H1 (cell line): Measurements from ENCODE around the gene CNN3. TPM values are rescaled to one million over a fixed set of nuclear protein-coding genes. Genes with fewer than 3 reads are reported as not detected.

Source experiments
- CTCF ChIA-PET: fragments of 300-600 bp; sonication (Branson Sonifier 250); formaldehyde crosslinking; loops from one replicate; lab custom pipeline; 2021; ENCODE audit not compliant: partially characterized antibody; lab: Charles Lee
- POLR2A ChIA-PET: fragments of 300-600 bp; sonication (Branson Sonifier 250); formaldehyde crosslinking; loops from one replicate; lab custom pipeline; 2021; ENCODE audit warnings: inconsistent platforms; ENCODE audit not compliant: partially characterized antibody; lab: Charles Lee
- DNase-seq, 2 experiments: peaks; one replicate each; pipeline versions ENCODE4 v3.0.0 to v3.0.0-alpha.2; 2010 to 2022; ENCODE audit warnings: low spot score in 2 of 2, low read depth in 1 of 2, mixed read lengths in 1 of 2
- FAIRE-seq: peaks from 2 replicates; lab custom pipeline; 2011; peaks lifted over from hg19 to GRCh38; lab: Jason Lieb, UNC
- H2AFZ ChIP-seq: 2 replicates; pipeline ENCODE4 v1.8.1; 2012; ENCODE audit warnings: low read length, inconsistent platforms
- H2AK5ac ChIP-seq: 2 replicates; pipeline ENCODE4 v1.6.1; 2013; ENCODE audit warnings: low read depth, low read length
- H2BK120ac ChIP-seq: replicated peaks from 2 replicates; pipeline ENCODE3; 2013; ENCODE audit warnings: low read depth, low read length, inconsistent platforms
- H2BK12ac ChIP-seq: 2 replicates; pipeline ENCODE4 v1.6.1; 2013; ENCODE audit warnings: low read depth, low read length
- H2BK15ac ChIP-seq: 2 replicates; pipeline ENCODE4 v1.6.1; 2013; ENCODE audit warnings: low read length
- H2BK20ac ChIP-seq: 2 replicates; pipeline ENCODE4 v1.6.1; 2013; ENCODE audit warnings: low read length
- H2BK5ac ChIP-seq: 2 replicates; pipeline ENCODE4 v1.6.1; 2013; ENCODE audit warnings: low read depth, low read length
- H3K14ac ChIP-seq: 2 replicates; pipeline ENCODE4 v1.6.1; 2013; ENCODE audit warnings: inconsistent platforms; ENCODE audit not compliant: insufficient read length
- H3K18ac ChIP-seq: 2 replicates; pipeline ENCODE4 v1.6.1; 2013; ENCODE audit warnings: low read length; ENCODE audit errors: extremely low read depth
- H3K23ac ChIP-seq: 2 replicates; pipeline ENCODE4 v1.6.1; 2013; ENCODE audit warnings: inconsistent platforms; ENCODE audit not compliant: insufficient read length
- H3K23me2 ChIP-seq: 2 replicates; pipeline ENCODE4 v1.6.1; 2013; ENCODE audit warnings: low read depth, low read length
- H3K27ac ChIP-seq: 2 replicates; pipeline ENCODE4 v1.6.1; 2011; ENCODE audit warnings: low read depth, low read length, inconsistent platforms
- H3K27me3 ChIP-seq, 4 experiments: replicated peaks in 1 of 4; 1 replicate in 1 of 4; 2 replicates in 3 of 4; pipeline versions ENCODE4 v1.6.1 to v1.8.1; 2011 to 2013; ENCODE audit warnings: low read length in 3 of 4, mild to moderate bottlenecking in 3 of 4, inconsistent platforms in 2 of 4, mixed read lengths in 2 of 4, moderate library complexity in 1 of 4; ENCODE audit not compliant: control insufficient read depth in 3 of 4, insufficient read depth in 3 of 4; ENCODE audit errors: extremely low read depth in 1 of 4
- H3K36me3 ChIP-seq, 4 experiments: 2 replicates each; pipeline versions ENCODE4 v1.6.1 to v1.8.1; 2011 to 2013; ENCODE audit warnings: mild to moderate bottlenecking in 4 of 4, low read length in 3 of 4, moderate library complexity in 2 of 4, control low read depth in 1 of 4, inconsistent platforms in 1 of 4; ENCODE audit not compliant: insufficient read depth in 4 of 4, control insufficient read depth in 2 of 4
- H3K4ac ChIP-seq: replicated peaks from 2 replicates; pipeline ENCODE3; 2013; ENCODE audit warnings: low read length, low read depth, mixed read lengths, inconsistent platforms; ENCODE audit not compliant: insufficient read length
- H3K4me1 ChIP-seq, 4 experiments: replicated peaks in 1 of 4; 1 replicate in 1 of 4; 2 replicates in 3 of 4; pipeline versions ENCODE4 v1.6.1 to v1.8.1; 2011 to 2013; ENCODE audit warnings: low read length in 3 of 4, inconsistent platforms in 2 of 4, mixed read lengths in 1 of 4; ENCODE audit not compliant: insufficient read depth in 4 of 4, control insufficient read depth in 3 of 4
- H3K4me2 ChIP-seq, 2 experiments: 2 replicates each; pipeline versions ENCODE4 v1.6.1 to v1.8.1; 2011 to 2013; ENCODE audit warnings: low read depth in 2 of 2, low read length in 2 of 2, control low read depth in 1 of 2, inconsistent platforms in 1 of 2, mild to moderate bottlenecking in 1 of 2; ENCODE audit not compliant: insufficient read depth in 1 of 2
- H3K4me3 ChIP-seq, 4 experiments: fragments of 200-600, 300-600 bp in 1 of 4; sonication (generic), shearing (Covaris generic), sonication (Bioruptor Twin) in 1 of 4; 2 replicates each; pipeline versions ENCODE4 v1.5.1 to v1.8.1; 2011 to 2016; ENCODE audit warnings: low read length in 4 of 4, low read depth in 3 of 4, control low read depth in 2 of 4, inconsistent platforms in 2 of 4, mild to moderate bottlenecking in 2 of 4, mixed read lengths in 1 of 4, moderate library complexity in 1 of 4; ENCODE audit not compliant: insufficient read depth in 2 of 4; ENCODE audit errors: extremely low read depth in 1 of 4
- H3K56ac ChIP-seq: replicated peaks from 2 replicates; pipeline ENCODE3; 2013; ENCODE audit warnings: low read depth, mild to moderate bottlenecking, mixed read lengths, low read length, inconsistent platforms; ENCODE audit not compliant: insufficient read length
- H3K79me1 ChIP-seq: 2 replicates; pipeline ENCODE4 v1.6.1; 2013; ENCODE audit warnings: low read depth, low read length, control low read depth
- H3K79me2 ChIP-seq, 2 experiments: 2 replicates each; pipeline versions ENCODE4 v1.6.1 to v1.8.1; 2012 to 2013; ENCODE audit warnings: low read length in 2 of 2, mild to moderate bottlenecking in 2 of 2, inconsistent platforms in 1 of 2; ENCODE audit not compliant: insufficient read depth in 2 of 2, control insufficient read depth in 1 of 2
- H3K9ac ChIP-seq, 4 experiments: replicated peaks in 1 of 4; 1 replicate in 1 of 4; 2 replicates in 3 of 4; pipeline versions ENCODE4 v1.6.1 to v1.8.1; 2011 to 2013; ENCODE audit warnings: low read depth in 3 of 4, low read length in 3 of 4, control low read depth in 2 of 4, mild to moderate bottlenecking in 2 of 4, moderate library complexity in 2 of 4, inconsistent platforms in 1 of 4; ENCODE audit errors: extremely low read depth in 1 of 4
- H3K9me3 ChIP-seq, 2 experiments: 2 replicates each; pipeline versions ENCODE4 v1.6.1 to v1.8.1; 2012 to 2013; ENCODE audit warnings: mild to moderate bottlenecking in 2 of 2, moderate library complexity in 2 of 2, control low read depth in 1 of 2, inconsistent platforms in 1 of 2, low read depth in 1 of 2, low read length in 1 of 2, mixed read lengths in 1 of 2; ENCODE audit not compliant: insufficient read depth in 2 of 2
- H4K20me1 ChIP-seq, 2 experiments: replicated peaks in 1 of 2; 2 replicates each; pipeline versions ENCODE3 to v1.8.1; 2011 to 2013; ENCODE audit warnings: inconsistent platforms in 2 of 2, low read length in 2 of 2, mild to moderate bottlenecking in 1 of 2; ENCODE audit not compliant: insufficient read depth in 2 of 2, control insufficient read depth in 1 of 2
- H4K5ac ChIP-seq: 2 replicates; pipeline ENCODE4 v1.6.1; 2013; ENCODE audit warnings: low read length, low read depth, mixed read lengths, inconsistent platforms; ENCODE audit not compliant: insufficient read length
- H4K8ac ChIP-seq: 2 replicates; pipeline ENCODE4 v1.8.0; 2013; ENCODE audit warnings: mild to moderate bottlenecking, moderate library complexity, low read length, inconsistent platforms; ENCODE audit not compliant: insufficient read depth; ENCODE audit errors: extremely low read depth
- H4K91ac ChIP-seq: replicated peaks from 2 replicates; pipeline ENCODE3; 2013; ENCODE audit warnings: low read length, mixed read lengths, inconsistent platforms; ENCODE audit not compliant: insufficient read length
- FOSL1 ChIP-seq: IDR thresholded peaks from 2 replicates; pipeline ENCODE4 v1.6.1; 2011; ENCODE audit warnings: mild to moderate bottlenecking, low read depth, low read length, moderate library complexity; ENCODE audit not compliant: insufficient read depth
- KDM4A ChIP-seq: IDR thresholded peaks from one replicate; pipeline ENCODE4 v1.7.1; 2012; ENCODE audit warnings: low read depth, mild to moderate bottlenecking, moderate library complexity, low read length, inconsistent platforms; ENCODE audit not compliant: severe bottlenecking
- NRF1 ChIP-seq: IDR thresholded peaks from 2 replicates; pipeline ENCODE4 v1.6.1; 2011; ENCODE audit warnings: mild to moderate bottlenecking, low read depth, low read length, improper control_type of control experiment
- RAD21 ChIP-seq, 2 experiments: IDR thresholded peaks in 1 of 2; conservative IDR thresholded peaks in 1 of 2; 2 replicates each; pipeline ENCODE4 v1.6.1; 2011; ENCODE audit warnings: low read depth in 2 of 2, low read length in 2 of 2, improper control_type of control experiment in 1 of 2, inconsistent platforms in 1 of 2, mild to moderate bottlenecking in 1 of 2, moderate library complexity in 1 of 2
- SUZ12 ChIP-seq: fragments of 200-600 bp; sonication (generic); IDR thresholded peaks from 2 replicates; pipeline ENCODE4 v1.6.1; 2012; ENCODE audit warnings: mild to moderate bottlenecking, inconsistent platforms, low read length, moderate library complexity, mixed read lengths
- TBP ChIP-seq: IDR thresholded peaks from 2 replicates; pipeline ENCODE4 v1.6.1; 2011; ENCODE audit warnings: low read depth, low read length, improper control_type of control experiment
- YY1 ChIP-seq: IDR thresholded peaks from 2 replicates; pipeline ENCODE4 v1.6.1; 2011; ENCODE audit warnings: low read depth, mild to moderate bottlenecking, low read length
- WGBS, 2 experiments: shearing (Covaris generic) in 1 of 2; methylation state at CpG; one replicate each; pipeline versions ENCODE4 v1.1.6 to v1.1.7; 2013 to 2015; ENCODE audit warnings: low lambda C conversion rate in 2 of 2, mixed read lengths in 2 of 2, inconsistent platforms in 1 of 2, low coverage in 1 of 2, missing lambda C conversion rate in 1 of 2; ENCODE audit not compliant: insufficient replicate concordance in 2 of 2, insufficient coverage in 1 of 2, insufficient read length in 1 of 2; ENCODE audit errors: extremely low coverage in 1 of 2, missing lambda C conversion rate in 1 of 2; 5-methylcytosine and 5-hydroxymethylcytosine counted together
- polyA plus RNA-seq, 7 experiments: library from polyadenylated mRNA; depleted of rRNA in 3 of 7; stranded (reverse) in 5 of 7; unstranded in 2 of 7; fragments of >200 nt in 5 of 7; fragments of 200-250 nt in 2 of 7; gene quantifications; 1 replicate in 5 of 7; 2 replicates in 1 of 7; 4 replicates in 1 of 7; pipeline versions ENCODE4 v1.2.1 to v1.2.3, GENCODE V29; 2011 to 2013; ENCODE audit warnings: missing spikeins in 2 of 7, mixed read lengths in 2 of 7
- total RNA-seq: library from RNA; stranded (reverse); fragmentation: NEBNext Ultra II Directional; extraction: Animal tissue kit (Norgen Biotek cat#: 25700); gene quantifications from 2 replicates; pipeline ENCODE4 v1.2.1, GENCODE V29; 2021
- TF ChIP-seq, protein P1 (sequence below): IDR thresholded peaks from 2 replicates; pipeline ENCODE4 v1.6.1; 2012; ENCODE audit warnings: low read length, inconsistent platforms
- TF ChIP-seq, protein P2 (sequence below): IDR thresholded peaks from 2 replicates; pipeline ENCODE4 v1.6.1; 2011; ENCODE audit warnings: low read depth, mild to moderate bottlenecking, low read length; ENCODE audit not compliant: insufficient read depth

The CNN3 gene
- total and polyA plus RNA-seq, 2 of the 8 experiments (the other 6 are each of a cell fraction or from before 2014, with no cell fraction given), result 134 to 266 TPM

DNA sequence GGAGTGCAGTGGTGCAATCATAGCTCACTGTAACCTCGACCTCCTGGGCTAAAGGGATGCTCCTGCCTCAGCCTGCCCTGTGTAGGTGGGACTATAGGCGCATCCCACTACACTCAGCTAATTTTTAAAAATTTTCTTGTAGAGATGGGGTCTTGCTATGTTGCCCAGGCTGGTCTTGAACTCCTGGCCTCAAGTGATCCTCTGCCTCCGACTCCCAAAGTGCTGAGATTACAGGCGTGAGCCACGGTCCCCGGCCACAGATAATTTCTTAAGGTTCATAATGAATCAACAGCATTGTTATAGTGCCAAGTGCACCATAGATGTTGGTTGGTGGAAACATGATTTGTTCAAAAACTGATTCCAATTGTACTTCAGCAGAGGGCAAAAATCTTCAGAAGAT is 42.2 kb upstream of the CNN3 start:
- Histone ChIP-seq H3K27ac (no peak overlapping the region), H4K8ac (no peak overlapping the region), H2BK15ac (no peak overlapping the region), H3K56ac (no peak overlapping the region), H3K79me1 (no peaks in the 10 kb centered on the region), H3K79me2 (no peaks in the 10 kb centered on the region), H3K23ac (no peak overlapping the region), H4K5ac (no peak overlapping the region), H2BK5ac (no peak overlapping the region), H3K23me2 (no peaks in the 10 kb centered on the region), H3K18ac (no peak overlapping the region), H3K14ac (no peak overlapping the region), H3K36me3 (no peaks in the 10 kb centered on the region), H2BK20ac (no peak overlapping the region), H3K4me1 (peaks cover 0 to 4% (median 3%) of the 10 kb centered on the region in 4 experiments; a peak in 4 of 7 replicates), H3K9me3 (no peaks in the 10 kb centered on the region), H2BK12ac (no peak overlapping the region), H3K9ac (no peak overlapping the region), H3K4me3 (no peak overlapping the region), H2BK120ac (no peak overlapping the region), H2AFZ (no peak overlapping the region), H3K4ac (no peak overlapping the region), H4K91ac (no peak overlapping the region), H3K4me2 (no peak overlapping the region), H3K27me3 (no peaks in the 10 kb centered on the region), H4K20me1 (no peaks in the 10 kb centered on the region), H2AK5ac (no peak overlapping the region)
- CTCF ChIA-PET, result interaction anchor here (0.6 to 1.5 kb wide), 2 partner anchors 8 to 15 kb away, joined by 3 read pairs; no protein-coding TSS in a partner anchor
- DNase-seq (no peak), FAIRE-seq (no peak)
- 87% methylated on average over 6 of the region's 6 CpGs; no CpG with 5 or more reads in 1 of the 2 experiments for WGBS, 2 experiments
- POLR2A ChIA-PET, result no interaction called here
- TF ChIP-seq FOSL1 (no peak), RAD21 (IDR thresholded peaks at IDR 0.05 in 1 of 2, conservative IDR thresholded peaks at IDR 0.05 in 1 of 2; ENCODE audit: low read depth in 2 of 2, low read length in 2 of 2) (no peak), TBP (no peak), YY1 (no peak), SUZ12 (no peak), NRF1 (no peak), KDM4A (no peak)
- TF ChIP-seq, protein P1, sequence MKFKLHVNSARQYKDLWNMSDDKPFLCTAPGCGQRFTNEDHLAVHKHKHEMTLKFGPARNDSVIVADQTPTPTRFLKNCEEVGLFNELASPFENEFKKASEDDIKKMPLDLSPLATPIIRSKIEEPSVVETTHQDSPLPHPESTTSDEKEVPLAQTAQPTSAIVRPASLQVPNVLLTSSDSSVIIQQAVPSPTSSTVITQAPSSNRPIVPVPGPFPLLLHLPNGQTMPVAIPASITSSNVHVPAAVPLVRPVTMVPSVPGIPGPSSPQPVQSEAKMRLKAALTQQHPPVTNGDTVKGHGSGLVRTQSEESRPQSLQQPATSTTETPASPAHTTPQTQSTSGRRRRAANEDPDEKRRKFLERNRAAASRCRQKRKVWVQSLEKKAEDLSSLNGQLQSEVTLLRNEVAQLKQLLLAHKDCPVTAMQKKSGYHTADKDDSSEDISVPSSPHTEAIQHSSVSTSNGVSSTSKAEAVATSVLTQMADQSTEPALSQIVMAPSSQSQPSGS, result no peak
- TF ChIP-seq, protein P2, sequence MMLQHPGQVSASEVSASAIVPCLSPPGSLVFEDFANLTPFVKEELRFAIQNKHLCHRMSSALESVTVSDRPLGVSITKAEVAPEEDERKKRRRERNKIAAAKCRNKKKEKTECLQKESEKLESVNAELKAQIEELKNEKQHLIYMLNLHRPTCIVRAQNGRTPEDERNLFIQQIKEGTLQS, result no peak
